BE2C (cell line): Measurements from ENCODE around the gene SH3RF1.

Source experiments
- DNase-seq: peaks from one replicate; pipeline ENCODE4 v3.0.0-alpha.2; 2020
- H3K27me3 ChIP-seq: fragments of 250-450 bp; sonication (Bioruptor Pico); 2 replicates; pipeline ENCODE4 v1.5.1; 2020; ENCODE audit warnings: mild to moderate bottlenecking
- H3K36me3 ChIP-seq: fragments of 250-450 bp; sonication (Bioruptor Pico); 2 replicates; pipeline ENCODE4 v1.5.1; 2020; ENCODE audit warnings: mild to moderate bottlenecking
- H3K4me1 ChIP-seq: fragments of 250-450 bp; sonication (Bioruptor Pico); 2 replicates; pipeline ENCODE4 v1.5.1; 2020
- H3K4me3 ChIP-seq: 2 replicates; pipeline ENCODE4 v1.5.1; 2011; ENCODE audit warnings: low read depth, low read length
- H3K9me3 ChIP-seq: fragments of 250-450 bp; sonication (Bioruptor Pico); 2 replicates; pipeline ENCODE4 v1.5.1; 2020
- CTCF ChIP-seq: IDR thresholded peaks from 2 replicates; pipeline ENCODE4 v1.5.1; 2012; ENCODE audit warnings: mild to moderate bottlenecking, low read depth, low read length

SH3RF1 gene

DNA sequence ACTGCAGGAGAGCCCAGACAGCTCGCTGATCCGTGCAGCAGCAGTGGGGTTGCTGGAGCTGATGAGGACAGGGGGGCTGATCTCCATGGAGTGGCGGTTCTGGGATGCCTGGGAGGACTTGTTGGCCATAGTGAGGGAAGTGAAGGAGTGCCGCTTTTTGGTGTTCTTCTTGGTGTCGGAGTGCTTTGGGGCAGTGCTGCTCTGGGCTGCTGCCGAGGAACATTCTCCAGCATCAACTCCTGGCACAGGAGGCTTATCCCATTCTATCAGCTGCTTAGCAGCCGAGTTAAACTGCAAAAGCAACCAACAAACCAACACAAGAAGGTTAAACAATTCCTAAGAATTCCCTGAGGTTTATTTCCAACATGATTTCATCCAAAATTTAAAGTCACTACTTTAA, 134.4 kb downstream of the SH3RF1 start:
- H3K4me3 ChIP-seq = no peak overlapping the region
- no peaks in the 10 kb centered on the region for H3K9me3 ChIP-seq
- no peaks in the 10 kb centered on the region for H3K27me3 ChIP-seq
- no peak for DNase-seq
- H3K4me1 ChIP-seq = no peaks in the 10 kb centered on the region
- peaks cover 16% of the 10 kb centered on the region for H3K36me3 ChIP-seq
- TF ChIP-seq CTCF = no peak

DNA sequence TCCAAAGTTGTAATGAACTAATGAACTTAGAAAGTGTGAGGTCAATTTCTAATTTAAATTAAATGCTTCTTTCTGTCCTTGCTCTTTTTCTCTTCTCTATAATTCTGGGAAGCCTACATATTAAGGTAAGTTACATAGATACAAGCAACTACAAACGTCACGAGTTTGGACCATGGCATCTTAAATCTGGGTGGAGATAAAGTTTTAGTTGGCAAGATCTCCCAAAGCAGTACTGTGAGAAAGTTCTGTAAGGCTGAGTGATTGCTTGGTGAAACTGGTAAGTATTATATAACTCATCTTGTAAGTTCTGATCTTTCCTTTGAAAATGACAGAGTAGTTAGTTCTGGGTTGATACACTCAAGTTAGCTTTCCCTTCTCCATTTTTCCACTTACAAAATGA, 135.0 kb downstream of the SH3RF1 start:
- no peak for DNase-seq
- no peak for TF ChIP-seq CTCF
- peaks cover 16% of the 10 kb centered on the region for H3K36me3 ChIP-seq

DNA sequence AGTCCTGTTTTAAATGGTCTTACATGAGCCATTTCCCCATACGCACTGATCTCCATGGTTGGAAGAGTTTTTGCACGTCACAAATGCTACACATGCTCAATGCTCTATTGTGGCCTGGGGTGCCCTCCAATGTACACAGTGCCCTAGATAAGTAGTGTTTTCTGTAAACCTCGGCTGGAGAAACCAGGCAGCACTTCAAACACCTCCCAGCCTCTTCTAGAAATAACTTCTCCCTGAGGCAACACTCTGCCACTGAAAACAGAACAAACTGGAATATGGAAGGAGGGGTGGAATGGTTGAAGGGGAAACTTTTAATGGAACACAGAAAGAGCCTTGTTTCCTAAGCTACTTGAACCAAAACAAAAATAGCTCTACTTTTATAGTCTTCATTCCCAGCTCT, 136.8 kb downstream of the SH3RF1 start:
- no peaks in the 10 kb centered on the region for H3K27me3 ChIP-seq
- peaks cover 10% of the 10 kb centered on the region for H3K4me1 ChIP-seq
- no peak overlapping the region for H3K4me3 ChIP-seq
- no peaks in the 10 kb centered on the region for H3K9me3 ChIP-seq
- DNase-seq = no peak
- TF ChIP-seq CTCF = no peak
- peaks cover 16% of the 10 kb centered on the region for H3K36me3 ChIP-seq

More for the DNA sequence above, 135.0 kb downstream of the SH3RF1 start:
- Histone ChIP-seq H3K9me3 (no peaks in the 10 kb centered on the region), H3K4me1 (no peaks in the 10 kb centered on the region), H3K27me3 (no peaks in the 10 kb centered on the region), H3K4me3 (no peak overlapping the region)

DNA sequence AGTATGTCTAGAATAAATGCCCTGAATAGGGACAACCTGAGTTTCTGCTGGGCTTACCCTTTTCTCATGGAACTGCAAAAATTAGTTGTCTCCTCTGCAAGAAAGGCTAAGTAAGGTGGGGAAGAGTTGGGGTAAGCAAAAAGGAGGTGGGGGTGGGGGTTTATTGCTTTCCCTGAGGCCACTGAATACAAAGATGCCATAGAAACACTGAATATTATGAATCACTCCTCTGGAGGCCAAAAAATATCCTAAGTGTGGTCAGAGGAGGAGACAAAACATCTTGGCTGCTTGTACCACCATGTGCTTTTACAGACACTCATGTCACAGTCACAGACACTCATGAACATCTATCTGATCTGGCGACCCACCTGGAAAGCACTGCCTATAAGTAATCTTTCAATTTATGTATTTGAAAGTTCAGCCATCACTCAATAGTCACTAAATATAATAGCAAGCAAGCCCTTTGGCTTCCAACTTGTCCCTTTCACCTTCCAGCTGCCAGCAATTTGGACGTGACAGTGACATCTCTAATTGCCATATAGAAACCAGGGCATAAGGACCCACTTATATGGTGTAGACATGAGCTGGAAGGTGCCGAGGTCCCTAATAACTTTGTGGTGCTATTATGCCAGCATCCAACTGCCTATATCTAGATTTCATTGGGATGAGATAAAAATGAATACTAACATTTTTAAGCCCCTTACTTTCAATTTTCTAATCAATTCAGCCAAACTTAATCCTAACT, 138.0 kb downstream of the SH3RF1 start:
- H3K4me1 ChIP-seq = peaks cover 15% of the 10 kb centered on the region
- DNase-seq = no peak
- no peak overlapping the region for H3K4me3 ChIP-seq
- peaks cover 16% of the 10 kb centered on the region for H3K36me3 ChIP-seq
- TF ChIP-seq CTCF = no peak
- H3K27me3 ChIP-seq = no peaks in the 10 kb centered on the region
- H3K9me3 ChIP-seq = no peaks in the 10 kb centered on the region

GRCh38 chr4:169131556-169132208, 139.1 kb downstream of the SH3RF1 start:
- H3K4me1 ChIP-seq = peaks cover 15% of the 10 kb centered on the region
- DNase-seq = no peak
- H3K36me3 ChIP-seq = peaks cover 16% of the 10 kb centered on the region
- H3K4me3 ChIP-seq = no peak overlapping the region
- no peaks in the 10 kb centered on the region for H3K9me3 ChIP-seq
- TF ChIP-seq CTCF = no peak
- H3K27me3 ChIP-seq = no peaks in the 10 kb centered on the region

DNA sequence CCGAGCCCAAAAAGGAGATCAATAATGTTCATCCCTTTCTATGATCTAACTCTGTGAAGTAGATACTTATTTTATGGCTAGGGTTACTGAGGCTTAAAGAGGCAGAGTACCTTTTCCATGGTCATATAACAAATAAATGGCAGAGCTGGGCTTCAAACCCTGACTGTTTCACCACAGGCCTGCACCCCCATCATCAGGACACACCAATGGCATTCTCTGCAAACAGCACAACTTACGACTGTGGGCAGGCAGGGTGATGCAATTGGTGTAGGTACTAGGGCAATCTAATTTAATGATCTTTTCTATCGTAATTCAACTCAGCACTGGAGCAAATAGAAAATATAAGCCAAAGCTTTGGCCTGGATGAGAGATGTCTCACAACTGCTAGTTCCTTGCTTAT, 141.9 kb downstream of the SH3RF1 start:
- peak; percentile 44 for DNase-seq
- Histone ChIP-seq H3K27me3 (no peaks in the 10 kb centered on the region), H3K36me3 (peaks cover 3% of the 10 kb centered on the region; the same call in 1 of the 2 replicates), H3K9me3 (no peaks in the 10 kb centered on the region), H3K4me1 (peaks cover 15% of the 10 kb centered on the region), H3K4me3 (no peak overlapping the region)
- no peak for TF ChIP-seq CTCF
